Measurements from ENCODE around the gene HUS1B. TPM values are rescaled to one million over a fixed set of nuclear protein-coding genes. Genes with fewer than 3 reads are reported as not detected.

The HUS1B gene
- total and polyA plus RNA-seq, 2 donors (not counting 3 experiments of a cell fraction or from before 2014, with no cell fraction given): 0.25 to 1.2 TPM

DNA sequence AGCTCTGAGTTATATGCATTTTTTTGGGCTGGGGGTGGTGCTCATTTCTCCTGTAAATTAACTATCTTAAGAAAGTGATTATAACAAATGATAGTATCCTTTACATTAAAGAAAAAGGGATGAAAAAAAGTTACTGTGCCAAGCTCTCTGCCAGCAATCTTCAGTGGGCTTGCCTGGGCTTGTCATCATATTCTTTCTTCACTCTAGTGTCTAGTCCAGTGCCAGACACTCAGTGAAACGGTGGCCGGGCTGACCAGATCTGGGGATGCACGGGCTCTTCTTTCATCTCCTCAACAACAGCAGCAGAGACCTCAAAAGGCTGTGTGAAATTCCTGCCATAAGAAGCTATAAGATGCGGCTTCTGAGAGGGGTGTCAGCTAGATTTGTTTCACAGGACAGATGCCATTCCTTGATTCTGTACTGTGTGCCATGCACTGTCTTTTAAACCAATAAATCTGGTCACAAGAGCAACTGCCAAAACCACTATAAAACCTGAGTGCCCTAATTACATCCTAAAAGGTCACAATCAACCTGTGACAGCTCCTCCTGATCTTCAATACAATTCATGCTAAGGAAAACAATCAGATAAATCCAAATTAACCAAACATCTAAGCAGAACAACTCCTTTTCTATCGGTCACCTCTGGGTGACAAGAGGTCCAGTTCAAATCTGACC lies 23.9 kb upstream of the HUS1B start:
- POLR2A ChIA-PET: no interaction called here
- Histone ChIP-seq H2AFZ (ENCODE audit: low read depth, low read length) (no peak overlapping the region), H3K4me2 (ENCODE audit: insufficient read depth, low read length) (no peak overlapping the region), H3K9me1 (replicated peaks; ENCODE audit: control insufficient read depth, extremely low read depth, insufficient read depth, low read length) (no peaks in the 10 kb centered on the region), H3K27me3 (ENCODE audit: control insufficient read depth in 2 of 2, insufficient read depth in 2 of 2, low read length in 2 of 2) (no peaks in the 10 kb centered on the region), H3K27ac (ENCODE audit: insufficient read depth, low read depth, low read length) (no peak overlapping the region), H3K9me3 (replicated peaks; ENCODE audit: control insufficient read depth, insufficient read depth, low read length) (no peaks in the 10 kb centered on the region), H3K9ac (replicated peaks; ENCODE audit: extremely low read depth, insufficient read depth, low read length) (no peak overlapping the region), H3K4me3 (replicated peaks in 1 of 3; ENCODE audit: insufficient read depth in 1 of 3, low read depth in 1 of 3, low read length in 3 of 3) (no peak overlapping the region), H3K79me2 (ENCODE audit: control insufficient read depth, insufficient read depth, low read length) (peaks cover 74% of the 10 kb centered on the region), H3K4me1 (ENCODE audit: control insufficient read depth, extremely low read depth, insufficient read depth, low read length) (peaks cover 37% of the 10 kb centered on the region), H4K20me1 (replicated peaks; ENCODE audit: control insufficient read depth, extremely low read depth, insufficient read depth, low read length) (no peaks in the 10 kb centered on the region), H3K36me3 (ENCODE audit: control insufficient read depth in 2 of 2, extremely low read depth in 1 of 2, insufficient read depth in 2 of 2, low read length in 2 of 2) (no peaks in the 10 kb centered on the region)
- CTCF ChIA-PET: interaction anchor here (1.1 to 1.7 kb wide), 2 partner anchors 41 to 88 kb away, joined by 5 read pairs; no protein-coding TSS in a partner anchor
- TF ChIP-seq, protein P1, sequence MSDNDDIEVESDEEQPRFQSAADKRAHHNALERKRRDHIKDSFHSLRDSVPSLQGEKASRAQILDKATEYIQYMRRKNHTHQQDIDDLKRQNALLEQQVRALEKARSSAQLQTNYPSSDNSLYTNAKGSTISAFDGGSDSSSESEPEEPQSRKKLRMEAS (IDR thresholded peaks at IDR 0.05; ENCODE audit: insufficient read depth, insufficient read length): no peak
- TF ChIP-seq POLR2AphosphoS5 (IDR thresholded peaks at IDR 0.05; ENCODE audit: insufficient read depth, low read depth, low read length) (no peak), EZH2 (IDR thresholded peaks at IDR 0.05; ENCODE audit: borderline replicate concordance, low read depth, low read length, severe bottlenecking) (no peak)
- BruUV-seq (replicated peaks): no TSS peak
- dilution Hi-C loops (cut with MboI; ENCODE audit: extremely low pct_ligation_motif_present, low sequenced_read_pairs) (no loop called here), intact Hi-C loops (cut with micrococcal nuclease) (no loop called here)
- DNase-seq (ENCODE audit: low read depth, low spot score) (no peak), FAIRE-seq (no peak)

DNA sequence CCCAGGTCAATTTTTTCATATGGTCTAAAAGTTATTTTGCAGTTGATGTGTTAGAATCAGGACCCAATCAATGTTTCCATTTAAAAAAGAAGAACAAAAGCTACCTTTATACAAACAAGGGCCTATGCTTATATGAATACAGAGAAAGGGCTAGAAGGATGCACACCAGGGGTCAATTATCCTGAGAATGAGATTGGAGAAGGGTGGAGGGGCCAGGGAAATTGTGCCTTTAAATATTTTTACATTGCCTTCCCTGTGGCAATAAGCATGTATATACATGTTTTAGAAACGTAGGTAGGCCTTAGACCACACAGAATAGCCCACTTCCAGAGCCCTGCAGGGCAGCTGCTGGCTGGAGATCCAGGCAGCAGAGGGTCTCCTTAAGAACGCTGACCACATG lies 23.4 kb upstream of the HUS1B start:
- H3K4me2 ChIP-seq (ENCODE audit: insufficient read depth, low read length): no peak overlapping the region
- DNase-seq (ENCODE audit: low read depth, low spot score) (no peak), FAIRE-seq (no peak)
- ChIA-PET CTCF (interaction anchor here (1.1 to 1.7 kb wide), 2 partner anchors 42 to 87 kb away, joined by 5 read pairs; no protein-coding TSS in a partner anchor), POLR2A (no interaction called here)
- BruUV-seq (replicated peaks): no TSS peak
- no peak overlapping the region for H3K9ac ChIP-seq (replicated peaks; ENCODE audit: extremely low read depth, insufficient read depth, low read length)
- H3K36me3 ChIP-seq (ENCODE audit: control insufficient read depth in 2 of 2, extremely low read depth in 1 of 2, insufficient read depth in 2 of 2, low read length in 2 of 2): no peaks in the 10 kb centered on the region
- H3K27ac ChIP-seq (ENCODE audit: insufficient read depth, low read depth, low read length): no peak overlapping the region
- H4K20me1 ChIP-seq (replicated peaks; ENCODE audit: control insufficient read depth, extremely low read depth, insufficient read depth, low read length): no peaks in the 10 kb centered on the region
- H3K9me1 ChIP-seq (replicated peaks; ENCODE audit: control insufficient read depth, extremely low read depth, insufficient read depth, low read length): no peaks in the 10 kb centered on the region
- intact Hi-C loops (cut with micrococcal nuclease): no loop called here
- no peak overlapping the region for H3K4me3 ChIP-seq (replicated peaks in 1 of 3; ENCODE audit: insufficient read depth in 1 of 3, low read depth in 1 of 3, low read length in 3 of 3)
- H3K27me3 ChIP-seq (ENCODE audit: control insufficient read depth in 2 of 2, insufficient read depth in 2 of 2, low read length in 2 of 2): no peaks in the 10 kb centered on the region
- peaks cover 69% of the 10 kb centered on the region for H3K79me2 ChIP-seq (ENCODE audit: control insufficient read depth, insufficient read depth, low read length)
- TF ChIP-seq, protein P2, sequence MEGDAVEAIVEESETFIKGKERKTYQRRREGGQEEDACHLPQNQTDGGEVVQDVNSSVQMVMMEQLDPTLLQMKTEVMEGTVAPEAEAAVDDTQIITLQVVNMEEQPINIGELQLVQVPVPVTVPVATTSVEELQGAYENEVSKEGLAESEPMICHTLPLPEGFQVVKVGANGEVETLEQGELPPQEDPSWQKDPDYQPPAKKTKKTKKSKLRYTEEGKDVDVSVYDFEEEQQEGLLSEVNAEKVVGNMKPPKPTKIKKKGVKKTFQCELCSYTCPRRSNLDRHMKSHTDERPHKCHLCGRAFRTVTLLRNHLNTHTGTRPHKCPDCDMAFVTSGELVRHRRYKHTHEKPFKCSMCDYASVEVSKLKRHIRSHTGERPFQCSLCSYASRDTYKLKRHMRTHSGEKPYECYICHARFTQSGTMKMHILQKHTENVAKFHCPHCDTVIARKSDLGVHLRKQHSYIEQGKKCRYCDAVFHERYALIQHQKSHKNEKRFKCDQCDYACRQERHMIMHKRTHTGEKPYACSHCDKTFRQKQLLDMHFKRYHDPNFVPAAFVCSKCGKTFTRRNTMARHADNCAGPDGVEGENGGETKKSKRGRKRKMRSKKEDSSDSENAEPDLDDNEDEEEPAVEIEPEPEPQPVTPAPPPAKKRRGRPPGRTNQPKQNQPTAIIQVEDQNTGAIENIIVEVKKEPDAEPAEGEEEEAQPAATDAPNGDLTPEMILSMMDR (IDR thresholded peaks at IDR 0.05; ENCODE audit: extremely low read depth in 1 of 2, insufficient read depth in 1 of 2, low read depth in 1 of 2, low read length in 2 of 2): no peak
- TF ChIP-seq MYC (IDR thresholded peaks at IDR 0.05; ENCODE audit: low read depth, low read length): no peak
- no peak for TF ChIP-seq POLR2A (IDR thresholded peaks at IDR 0.05; ENCODE audit: low read depth, low read length)
- dilution Hi-C loops (cut with MboI; ENCODE audit: extremely low pct_ligation_motif_present, low sequenced_read_pairs): no loop called here
- H3K4me1 ChIP-seq (ENCODE audit: control insufficient read depth, extremely low read depth, insufficient read depth, low read length): peaks cover 33% of the 10 kb centered on the region
- H2AFZ ChIP-seq (ENCODE audit: low read depth, low read length): no peak overlapping the region
- no peaks in the 10 kb centered on the region for H3K9me3 ChIP-seq (replicated peaks; ENCODE audit: control insufficient read depth, insufficient read depth, low read length)

Measured in endothelial cell of umbilical vein (primary cell).